Suprapubic skin (tissue), 4 donors: ENCODE results near the gene HCRT. TPM values are rescaled to one million over a fixed set of nuclear protein-coding genes. Genes with fewer than 3 reads are reported as not detected.

Experiments used
- DNase-seq, 2 donors: peaks; one replicate each; pipeline ENCODE4 v3.0.0-alpha.2; 2019; ENCODE audit warnings: low spot score in 2 of 2
- H3K27ac ChIP-seq: fragments of 200-600 bp; sonication (generic); one replicate; pipeline ENCODE4 v1.5.1; 2019
- H3K27me3 ChIP-seq: fragments of 200-600 bp; sonication (generic); one replicate; pipeline ENCODE4 v1.5.1; 2019
- H3K36me3 ChIP-seq: fragments of 200-600 bp; sonication (generic); one replicate; pipeline ENCODE4 v1.5.1; 2019
- H3K4me1 ChIP-seq: fragments of 200-600 bp; sonication (generic); one replicate; pipeline ENCODE4 v1.5.1; 2019
- H3K4me3 ChIP-seq: fragments of 200-600 bp; sonication (generic); one replicate; pipeline ENCODE4 v1.5.1; 2019; ENCODE audit warnings: mild to moderate bottlenecking
- H3K9me3 ChIP-seq: fragments of 200-600 bp; sonication (generic); one replicate; pipeline ENCODE4 v1.5.1; 2019
- EP300 ChIP-seq: sonication (generic); formaldehyde crosslinking; IDR thresholded peaks from one replicate; pipeline ENCODE4 v1.6.1; 2017; ENCODE audit warnings: antibody characterized with exemption
- POLR2A ChIP-seq, 2 donors: fragments of 450-650 bp; IDR thresholded peaks; one replicate each; pipeline ENCODE4 v1.6.1; 2017; ENCODE audit warnings: antibody characterized with exemption in 2 of 2, mild to moderate bottlenecking in 2 of 2, moderate library complexity in 2 of 2
- POLR2AphosphoS5 ChIP-seq, 3 donors: sonication (generic); formaldehyde crosslinking; IDR thresholded peaks; one replicate each; pipeline ENCODE4 v1.6.1; 2017; ENCODE audit warnings: antibody characterized with exemption in 3 of 3
- WGBS: methylation state at CpG from one replicate; pipeline ENCODE4 v1.1.5; 2018; 5-methylcytosine and 5-hydroxymethylcytosine counted together
- total RNA-seq, 4 donors: library from RNA; depleted of rRNA; stranded (reverse); fragments of >200 nt; gene quantifications; one replicate each; pipeline ENCODE4 v1.1.0, GENCODE V29; 2016
- TF ChIP-seq, protein P1 (sequence below), 2 donors: fragments of 200-600 bp in 1 of 2; fragments of 450-650 bp in 1 of 2; sonication (generic) in 1 of 2; IDR thresholded peaks; one replicate each; pipeline ENCODE4 v1.5.1; 2016 to 2019; ENCODE audit warnings: antibody characterized with exemption in 2 of 2, mild to moderate bottlenecking in 1 of 2, moderate library complexity in 1 of 2

Gene HCRT
- total RNA-seq, 4 donors from 2014 or later, result not detected

DNA sequence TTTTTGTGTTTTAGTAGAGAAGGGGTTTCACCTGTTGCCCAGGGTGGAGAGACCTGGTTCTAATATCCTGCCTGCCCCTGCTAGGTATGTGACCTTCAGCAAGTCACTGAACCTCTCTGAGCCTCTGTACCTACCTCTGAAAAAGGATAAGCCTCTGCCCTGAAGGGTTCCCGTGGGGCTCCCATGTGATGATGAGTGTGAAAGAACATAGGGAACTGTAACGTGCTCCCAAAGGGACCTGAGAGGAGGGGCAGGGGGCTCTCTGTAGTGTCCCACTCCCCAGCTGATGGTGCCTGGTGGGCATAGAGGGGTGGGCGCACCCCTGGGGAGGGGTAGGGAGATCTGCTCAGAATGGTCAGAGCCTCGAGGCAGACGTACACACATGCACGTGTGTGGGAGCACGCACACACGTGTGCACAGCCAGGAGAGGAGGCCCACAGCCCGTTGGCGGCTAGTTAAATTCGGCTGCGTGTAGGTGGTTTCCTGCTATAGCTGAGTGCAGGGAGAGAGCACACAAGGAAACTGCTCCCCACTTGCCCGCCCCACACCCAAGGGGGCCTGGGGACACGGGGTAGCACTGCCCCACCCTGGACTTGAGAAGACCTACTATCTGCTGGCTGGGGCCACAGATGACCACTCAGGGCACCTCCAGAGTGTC is 11.0 kb downstream of the HCRT start:
- Histone ChIP-seq H3K4me1 (no peaks in the 10 kb centered on the region), H3K27ac (no peak overlapping the region), H3K36me3 (no peaks in the 10 kb centered on the region), H3K4me3 (no peak overlapping the region), H3K27me3 (no peaks in the 10 kb centered on the region), H3K9me3 (no peaks in the 10 kb centered on the region)
- TF ChIP-seq, protein P1, sequence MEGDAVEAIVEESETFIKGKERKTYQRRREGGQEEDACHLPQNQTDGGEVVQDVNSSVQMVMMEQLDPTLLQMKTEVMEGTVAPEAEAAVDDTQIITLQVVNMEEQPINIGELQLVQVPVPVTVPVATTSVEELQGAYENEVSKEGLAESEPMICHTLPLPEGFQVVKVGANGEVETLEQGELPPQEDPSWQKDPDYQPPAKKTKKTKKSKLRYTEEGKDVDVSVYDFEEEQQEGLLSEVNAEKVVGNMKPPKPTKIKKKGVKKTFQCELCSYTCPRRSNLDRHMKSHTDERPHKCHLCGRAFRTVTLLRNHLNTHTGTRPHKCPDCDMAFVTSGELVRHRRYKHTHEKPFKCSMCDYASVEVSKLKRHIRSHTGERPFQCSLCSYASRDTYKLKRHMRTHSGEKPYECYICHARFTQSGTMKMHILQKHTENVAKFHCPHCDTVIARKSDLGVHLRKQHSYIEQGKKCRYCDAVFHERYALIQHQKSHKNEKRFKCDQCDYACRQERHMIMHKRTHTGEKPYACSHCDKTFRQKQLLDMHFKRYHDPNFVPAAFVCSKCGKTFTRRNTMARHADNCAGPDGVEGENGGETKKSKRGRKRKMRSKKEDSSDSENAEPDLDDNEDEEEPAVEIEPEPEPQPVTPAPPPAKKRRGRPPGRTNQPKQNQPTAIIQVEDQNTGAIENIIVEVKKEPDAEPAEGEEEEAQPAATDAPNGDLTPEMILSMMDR (IDR thresholded peaks at IDR 0.05), result no peak
- TF ChIP-seq EP300, result no peak
- no peak for TF ChIP-seq POLR2A (IDR thresholded peaks at IDR 0.05)
- no peak for TF ChIP-seq POLR2AphosphoS5 (IDR thresholded peaks at IDR 0.05)
- no peak for DNase-seq
- WGBS, result 67% methylated on average over 9 of the region's 14 CpGs

DNA sequence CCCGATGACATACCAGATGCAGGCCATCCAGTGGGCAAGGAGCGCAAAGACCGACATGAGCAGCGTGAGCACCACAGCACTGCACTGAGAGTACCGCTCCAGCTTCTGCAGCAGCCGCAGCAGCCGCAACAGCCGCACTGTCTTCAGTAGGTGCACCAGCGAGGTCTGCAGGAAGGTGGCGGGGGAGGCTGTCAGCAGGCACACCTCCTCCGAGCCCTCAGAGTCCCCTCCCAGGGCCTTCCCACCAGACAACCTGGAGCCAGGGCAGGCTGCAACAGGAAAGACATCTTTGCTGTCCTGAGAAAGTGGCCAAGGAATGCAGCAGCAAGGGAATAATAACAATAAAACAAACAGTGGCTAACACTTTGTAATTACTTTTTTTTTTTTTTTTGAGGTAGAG is 13.4 kb downstream of the HCRT start:
- Histone ChIP-seq H3K27ac (no peak overlapping the region), H3K36me3 (no peaks in the 10 kb centered on the region), H3K4me1 (no peaks in the 10 kb centered on the region), H3K27me3 (no peaks in the 10 kb centered on the region), H3K4me3 (no peak overlapping the region), H3K9me3 (no peaks in the 10 kb centered on the region)
- TF ChIP-seq POLR2AphosphoS5 (IDR thresholded peaks at IDR 0.05), result no peak
- TF ChIP-seq POLR2A (IDR thresholded peaks at IDR 0.05), result no peak
- no peak for TF ChIP-seq EP300
- TF ChIP-seq, protein P1 (IDR thresholded peaks at IDR 0.05), result no peak
- DNase-seq, result no peak
- 38% methylated on average over 11 of the region's 11 CpGs for WGBS

DNA sequence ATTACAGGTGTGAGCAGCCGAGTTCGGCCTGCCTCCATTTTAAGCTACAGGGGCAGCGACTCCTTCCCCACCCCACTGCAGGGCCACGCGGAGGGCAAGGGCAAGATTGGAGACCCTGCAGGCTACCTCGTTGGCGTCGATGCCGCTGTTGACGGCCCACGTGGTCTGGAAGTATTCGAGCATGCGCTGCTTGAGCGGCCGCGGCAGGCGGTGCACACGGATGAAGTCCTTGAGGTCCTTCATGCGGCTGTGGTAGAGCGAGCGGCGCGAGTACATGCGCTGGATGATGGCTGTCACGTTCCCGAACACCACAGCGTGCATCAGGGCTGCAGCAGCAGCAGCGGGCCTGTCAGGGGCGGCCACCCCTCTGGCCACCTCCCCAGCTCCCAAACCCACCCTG is 15.9 kb downstream of the HCRT start:
- no peaks in the 10 kb centered on the region for H3K27me3 ChIP-seq
- H3K9me3 ChIP-seq, result no peaks in the 10 kb centered on the region
- TF ChIP-seq, protein P1 (IDR thresholded peaks at IDR 0.05), result no peak
- TF ChIP-seq POLR2AphosphoS5 (IDR thresholded peaks at IDR 0.05) (no peak), POLR2A (IDR thresholded peaks at IDR 0.05) (no peak), EP300 (no peak)
- 94% methylated on average over 23 of the region's 29 CpGs for WGBS
- H3K4me3 ChIP-seq, result no peak overlapping the region
- H3K36me3 ChIP-seq, result no peaks in the 10 kb centered on the region
- no peak for DNase-seq
- H3K4me1 ChIP-seq, result no peaks in the 10 kb centered on the region
- no peak overlapping the region for H3K27ac ChIP-seq

DNA sequence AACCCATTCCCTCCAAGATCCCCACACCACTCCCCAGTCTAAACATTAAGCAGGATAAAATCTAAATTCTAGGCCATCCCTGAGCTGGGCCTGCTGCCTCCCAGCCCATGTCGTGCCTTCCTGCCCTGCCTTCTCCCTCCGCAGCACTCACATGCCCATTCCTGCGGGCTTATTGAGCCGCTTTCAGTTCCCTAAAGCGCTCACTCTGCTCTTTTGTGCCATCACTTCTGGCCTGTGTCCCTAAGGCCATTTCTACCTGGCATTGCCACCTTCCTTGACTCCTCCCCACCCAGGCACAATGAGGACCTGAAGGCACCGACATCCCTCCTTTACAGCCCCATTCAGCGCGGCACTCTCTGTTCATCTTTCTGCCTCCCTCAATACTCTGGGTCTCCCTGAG is 17.4 kb downstream of the HCRT start:
- H3K9me3 ChIP-seq, result no peaks in the 10 kb centered on the region
- 91% methylated on average over 8 of the region's 8 CpGs for WGBS
- H3K27ac ChIP-seq, result no peak overlapping the region
- H3K4me1 ChIP-seq, result no peaks in the 10 kb centered on the region
- no peak for DNase-seq
- H3K27me3 ChIP-seq, result no peaks in the 10 kb centered on the region
- TF ChIP-seq POLR2A (IDR thresholded peaks at IDR 0.05), result no peak
- TF ChIP-seq, protein P1 (IDR thresholded peaks at IDR 0.05), result no peak
- TF ChIP-seq EP300, result no peak
- no peak for TF ChIP-seq POLR2AphosphoS5 (IDR thresholded peaks at IDR 0.05)
- no peak overlapping the region for H3K4me3 ChIP-seq
- no peaks in the 10 kb centered on the region for H3K36me3 ChIP-seq

DNA sequence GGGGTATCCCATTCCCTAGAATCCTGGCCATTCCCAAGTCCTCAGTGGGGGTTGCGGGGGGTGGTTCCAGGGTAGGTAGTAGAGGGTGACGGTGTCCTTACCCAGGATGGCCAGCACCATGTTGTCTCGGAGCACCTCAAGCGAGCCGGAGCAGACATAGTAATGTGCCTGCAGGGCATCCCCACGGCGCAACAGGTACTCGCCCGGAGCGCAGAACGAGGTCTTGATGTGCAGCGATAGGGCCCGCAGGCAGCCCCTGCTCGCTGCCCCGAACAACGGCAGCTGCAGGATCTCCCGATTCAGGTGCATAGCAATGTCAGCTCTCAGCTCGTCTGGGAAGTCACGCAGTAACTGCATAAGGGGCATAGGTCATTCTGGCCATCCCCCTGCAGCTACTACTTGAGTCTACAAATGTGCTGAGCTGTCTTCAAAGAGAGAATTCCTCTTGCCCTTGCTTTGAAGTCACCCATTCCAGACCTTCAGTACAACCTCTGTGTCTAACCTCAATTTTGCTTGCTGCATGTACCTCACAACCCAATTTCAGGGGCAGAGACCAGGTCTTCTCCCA is 19.0 kb downstream of the HCRT start:
- no peak overlapping the region for H3K4me3 ChIP-seq
- 89% methylated on average over 13 of the region's 19 CpGs for WGBS
- H3K9me3 ChIP-seq, result no peaks in the 10 kb centered on the region
- H3K4me1 ChIP-seq, result no peaks in the 10 kb centered on the region
- H3K27ac ChIP-seq, result no peak overlapping the region
- no peak for DNase-seq
- TF ChIP-seq, protein P1 (IDR thresholded peaks at IDR 0.05), result no peak
- TF ChIP-seq EP300, result no peak
- TF ChIP-seq POLR2AphosphoS5 (IDR thresholded peaks at IDR 0.05), result no peak
- no peak for TF ChIP-seq POLR2A (IDR thresholded peaks at IDR 0.05)
- H3K27me3 ChIP-seq, result no peaks in the 10 kb centered on the region
- H3K36me3 ChIP-seq, result no peaks in the 10 kb centered on the region
